Activated T-helper 1 cell treated with anti-CD3 and anti-CD28 coated beads, Interleukin-12 subunit alpha, Interleukin-12 subunit beta, Interleukin-2, Interleukin-4 antibody, amounts not matched to agents 30 ng/mL and 10 ng/mL and 1 ng/mL, durations not matched to agents 14 hours and 24 hours and 36 hours (primary cell): ENCODE data around the gene C1orf52. TPM values are rescaled to one million over a fixed set of nuclear protein-coding genes. Genes with fewer than 3 reads are reported as not detected.
"Not testable (repeated sequence)": the region's sequence is repeated elsewhere in the genome, so short reads cannot be mapped to it uniquely, and the experiment has no call there.

Experiments
- DNase-seq: peaks from one replicate; pipeline ENCODE4 v3.0.0; 2021; ENCODE audit warnings: low spot score
- H3K27ac Mint-ChIP-seq: one replicate; pipeline ENCODE4 v1.8.0; 2021; ENCODE audit warnings: mild to moderate bottlenecking, mixed read lengths
- H3K27me3 Mint-ChIP-seq: one replicate; pipeline ENCODE4 v1.8.0; 2022; ENCODE audit warnings: mild to moderate bottlenecking, moderate library complexity, mixed read lengths; ENCODE audit not compliant: insufficient read depth
- H3K36me3 Mint-ChIP-seq: one replicate; pipeline ENCODE4 v1.8.0; 2021; ENCODE audit warnings: low read depth, mixed read lengths
- H3K4me1 Mint-ChIP-seq: one replicate; pipeline ENCODE4 v1.8.0; 2021; ENCODE audit warnings: low read depth, mixed read lengths
- H3K4me3 Mint-ChIP-seq: one replicate; pipeline ENCODE4 v1.8.0; 2021; ENCODE audit warnings: mild to moderate bottlenecking, moderate library complexity, mixed read lengths
- H3K9me3 Mint-ChIP-seq: one replicate; pipeline ENCODE4 v1.8.0; 2021; ENCODE audit warnings: mixed read lengths
- intact Hi-C: fragments of 100-400 bp; cut with micrococcal nuclease; formaldehyde crosslinking; loops from one replicate; pipeline ENCODE4 v1.15.1; 2024
- total RNA-seq: library from RNA; stranded (reverse); gene quantifications from 2 replicates; pipeline ENCODE4 v1.2.3, GENCODE V29; 2022

Gene C1orf52
- total RNA-seq, 1 donor from 2014 or later = 31.6 TPM

GRCh38 chr1:85276215-85276977, 16.9 kb upstream of the C1orf52 start, which contains the start of gene BCL10:
Gene BCL10, minus strand, starts transcription at chr1:85276632. Its CDS starts 280 bp downstream, at chr1:85276352.
- DNase-seq = peak; percentile 98
- Mint-ChIP-seq H3K27ac (peak within 1 kb of the TSS; percentile 87), H3K27me3 (peaks cover 11% of the 10 kb centered on the region), H3K4me1 (peaks cover 67% of the 10 kb centered on the region), H3K4me3 (peak within 1 kb of the TSS; percentile 88), H3K36me3 (peaks cover 26% of the 10 kb centered on the region), H3K9me3 (no peaks in the 10 kb centered on the region)
- intact Hi-C loops = loop anchor here (1.0 to 10.0 kb wide), 16 partner anchors 17 to 1636 kb away; partner anchors contain the start of genes C1orf52, HS2ST1, MCOLN2 and ODF2L

- Mint-ChIP-seq H3K27ac (peak overlapping the region; percentile 82), H3K9me3 (no peaks in the 10 kb centered on the region), H3K36me3 (peaks cover 31% of the 10 kb centered on the region), H3K4me3 (peak overlapping the region; percentile 88), H3K27me3 (peaks cover 4% of the 10 kb centered on the region), H3K4me1 (peaks cover 72% of the 10 kb centered on the region)
- intact Hi-C loops = loop anchor here (1.0 to 10.0 kb wide), 17 partner anchors 16 to 1637 kb away; partner anchors contain the start of genes C1orf52, GNG5, HS2ST1 and MCOLN2
- no peak for DNase-seq
Observed at GRCh38 chr1:85275701-85276214, 16.3 kb upstream of the C1orf52 start.

GRCh38 chr1:85274969-85275453, 15.5 kb upstream of the C1orf52 start:
- peak overlapping the region; percentile 82 for H3K27ac Mint-ChIP-seq
- intact Hi-C loops = loop anchor here (2.0 to 10.0 kb wide), 7 partner anchors 278 to 1637 kb away; partner anchors contain the start of genes GNG5, HS2ST1, MCOLN2 and ODF2L
- H3K27me3 Mint-ChIP-seq = no peaks in the 10 kb centered on the region
- peaks cover 36% of the 10 kb centered on the region for H3K36me3 Mint-ChIP-seq
- H3K4me3 Mint-ChIP-seq = peak overlapping the region; percentile 88
- no peak for DNase-seq
- no peaks in the 10 kb centered on the region for H3K9me3 Mint-ChIP-seq
- H3K4me1 Mint-ChIP-seq = peaks cover 67% of the 10 kb centered on the region

GRCh38 chr1:85273397-85273796, 13.9 kb upstream of the C1orf52 start:
- DNase-seq = no peak
- H3K4me1 Mint-ChIP-seq = peaks cover 63% of the 10 kb centered on the region
- peaks cover 47% of the 10 kb centered on the region for H3K36me3 Mint-ChIP-seq
- intact Hi-C loops = loop anchor here (10.0 kb wide), 1 partner anchor 1121 kb away; the partner anchor contains the start of gene ODF2L
- no peaks in the 10 kb centered on the region for H3K9me3 Mint-ChIP-seq
- no peak overlapping the region for H3K27ac Mint-ChIP-seq
- no peak overlapping the region for H3K4me3 Mint-ChIP-seq
- H3K27me3 Mint-ChIP-seq = no peaks in the 10 kb centered on the region

DNA sequence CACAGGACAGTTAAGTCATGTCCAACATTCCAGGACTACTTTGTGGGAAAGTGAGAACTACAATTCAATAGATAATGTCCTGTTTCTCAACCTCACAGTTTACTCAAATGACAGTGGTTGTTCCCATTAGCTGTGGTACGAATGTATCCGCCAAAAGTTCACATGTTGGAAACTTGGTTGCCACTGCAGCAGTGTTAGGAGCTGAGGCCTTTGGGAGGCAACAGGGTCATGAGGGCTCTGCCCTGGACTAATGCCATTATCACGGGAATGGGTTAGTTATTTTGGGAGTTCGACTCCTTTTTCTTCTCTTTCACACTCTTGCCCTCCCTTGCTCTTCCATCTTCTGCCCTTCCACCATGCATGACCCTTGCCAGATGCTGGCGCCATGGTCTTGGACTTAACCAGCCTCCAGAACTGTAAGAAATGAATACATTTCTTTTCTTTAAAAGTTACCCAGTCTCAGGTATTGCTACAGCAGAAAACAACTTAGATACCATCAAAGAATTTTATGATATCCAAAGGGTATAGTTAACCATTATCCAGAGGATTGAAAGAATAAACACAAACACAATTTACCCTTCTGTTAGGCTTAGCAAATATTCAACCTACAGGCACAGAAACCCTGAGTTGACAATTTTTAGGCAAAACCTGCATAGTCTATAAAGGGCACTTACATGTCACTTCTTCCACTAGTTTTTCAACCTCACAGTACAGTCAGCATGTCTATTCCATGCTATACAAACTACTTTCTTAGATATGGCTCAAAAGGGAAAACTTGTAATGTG, 9.5 kb upstream of the C1orf52 start:
- peak overlapping the region; percentile 6 for H3K27ac Mint-ChIP-seq
- no peaks in the 10 kb centered on the region for H3K27me3 Mint-ChIP-seq
- H3K4me1 Mint-ChIP-seq = peaks cover 41% of the 10 kb centered on the region
- no peaks in the 10 kb centered on the region for H3K9me3 Mint-ChIP-seq
- H3K4me3 Mint-ChIP-seq = no peak overlapping the region
- intact Hi-C loops = no loop called here
- DNase-seq = no peak
- H3K36me3 Mint-ChIP-seq = peaks cover 46% of the 10 kb centered on the region

DNA sequence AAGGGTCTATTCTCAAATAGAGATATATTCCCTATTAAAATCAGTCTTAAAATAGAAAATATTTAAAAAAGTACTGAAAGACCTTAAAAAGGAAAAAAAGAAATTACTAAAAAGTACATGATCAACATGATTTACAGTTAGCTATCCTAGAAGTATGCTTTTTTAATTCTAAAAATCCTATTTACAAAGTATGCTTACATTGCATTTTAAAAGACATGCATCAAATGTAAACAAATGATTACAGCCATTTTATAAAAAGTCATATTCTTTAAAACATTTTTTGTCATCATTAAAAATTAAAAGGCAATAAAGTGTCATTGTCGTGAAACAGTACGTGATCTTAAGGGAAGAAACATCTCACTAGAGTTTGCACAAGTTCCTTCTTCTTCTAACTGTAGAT, 7.9 kb upstream of the C1orf52 start:
- intact Hi-C loops = no loop called here
- Mint-ChIP-seq H3K27ac (no peak overlapping the region), H3K4me1 (peaks cover 31% of the 10 kb centered on the region), H3K27me3 (no peaks in the 10 kb centered on the region), H3K36me3 (peaks cover 41% of the 10 kb centered on the region), H3K9me3 (no peaks in the 10 kb centered on the region), H3K4me3 (no peak overlapping the region)
- DNase-seq = no peak

DNA sequence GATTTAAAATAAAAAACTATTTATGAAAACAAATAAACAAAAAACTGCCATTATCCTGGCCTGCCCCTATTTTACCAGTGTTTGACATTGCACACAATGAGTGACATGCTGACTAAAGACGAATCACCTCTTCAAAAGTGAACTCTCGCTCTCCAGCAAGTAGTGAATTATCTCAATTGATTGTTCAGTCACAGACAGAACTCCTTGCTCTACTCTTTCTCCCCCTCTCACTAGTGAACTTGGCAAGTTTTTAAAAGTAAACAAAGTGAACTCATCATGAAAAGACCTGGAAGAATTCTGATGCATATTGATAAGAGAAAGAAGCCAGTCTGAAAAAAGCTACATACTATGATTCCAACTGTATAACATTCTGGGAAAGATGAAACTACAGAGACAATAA, 4.7 kb upstream of the C1orf52 start:
- Mint-ChIP-seq H3K9me3 (peaks cover 7% of the 10 kb centered on the region), H3K27me3 (no peaks in the 10 kb centered on the region), H3K4me1 (peaks cover 20% of the 10 kb centered on the region), H3K36me3 (peaks cover 25% of the 10 kb centered on the region), H3K4me3 (no peak overlapping the region), H3K27ac (no peak overlapping the region)
- intact Hi-C loops = no loop called here
- no peak for DNase-seq

GRCh38 chr1:85262985-85263384, 3.5 kb upstream of the C1orf52 start:
- Mint-ChIP-seq H3K4me3 (no peak overlapping the region), H3K9me3 (peaks cover 7% of the 10 kb centered on the region), H3K27ac (no peak overlapping the region), H3K27me3 (no peaks in the 10 kb centered on the region), H3K4me1 (peaks cover 25% of the 10 kb centered on the region), H3K36me3 (peaks cover 26% of the 10 kb centered on the region)
- intact Hi-C loops = no loop called here
- DNase-seq = no peak

DNA sequence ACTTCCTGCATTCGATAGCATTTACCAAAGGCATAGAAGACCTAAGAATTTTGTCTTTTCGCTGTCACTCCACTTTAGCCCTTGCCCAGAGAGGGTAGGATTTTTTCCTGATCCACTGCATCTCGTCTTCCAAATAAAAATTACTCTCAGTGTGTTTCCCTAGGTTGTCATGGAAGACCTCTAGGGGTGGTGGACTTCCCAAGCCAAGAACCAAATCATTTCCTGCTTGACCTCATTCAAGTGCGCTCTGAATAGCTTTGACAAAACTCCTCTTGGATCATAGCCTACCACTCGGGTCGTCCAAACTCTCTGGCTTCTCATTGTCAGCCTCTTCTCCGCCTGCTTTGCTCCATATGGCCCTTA, 431 bp upstream of the C1orf52 start:
- peak overlapping the region; percentile 96 for H3K4me3 Mint-ChIP-seq
- H3K27me3 Mint-ChIP-seq = no peaks in the 10 kb centered on the region
- peaks cover 7% of the 10 kb centered on the region for H3K9me3 Mint-ChIP-seq
- intact Hi-C loops = loop anchor here (1.0 to 10.0 kb wide), 14 partner anchors 16 to 1113 kb away; partner anchors contain the start of genes BCL10, SSX2IP, SYDE2 and ZNHIT6
- no peak for DNase-seq
- H3K4me1 Mint-ChIP-seq = peaks cover 41% of the 10 kb centered on the region
- peak overlapping the region; percentile 74 for H3K27ac Mint-ChIP-seq
- peaks cover 40% of the 10 kb centered on the region for H3K36me3 Mint-ChIP-seq

DNA sequence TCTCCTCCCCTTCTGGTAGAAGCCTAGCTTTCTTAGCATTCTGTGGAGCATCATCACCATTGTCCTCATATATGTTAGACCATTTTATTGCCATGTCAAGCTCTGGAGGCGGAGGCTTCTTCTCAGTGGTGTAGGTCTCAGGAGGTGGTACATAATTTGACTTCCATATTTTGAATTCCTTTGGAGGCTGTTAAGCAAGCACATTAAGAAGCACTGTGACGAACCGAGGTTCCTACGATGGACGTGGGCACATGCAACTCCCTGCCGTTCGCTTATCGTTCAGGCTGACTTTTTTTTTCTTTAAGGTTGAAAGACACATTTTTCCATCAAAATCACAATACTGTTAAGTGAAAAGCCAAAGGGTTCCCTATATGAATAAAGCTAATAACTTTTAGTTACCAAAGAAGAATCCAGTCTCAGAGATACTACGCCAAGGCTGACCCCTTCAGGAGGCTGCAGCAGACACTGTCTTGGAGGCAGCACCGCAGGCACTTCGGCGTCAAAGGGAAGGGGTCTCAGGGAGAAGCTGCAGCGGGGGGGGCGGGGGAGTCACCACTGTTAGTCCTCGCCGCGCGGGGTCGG, 835 bp downstream of the C1orf52 start:
- Mint-ChIP-seq H3K27me3 (no peaks in the 10 kb centered on the region), H3K4me1 (peaks cover 34% of the 10 kb centered on the region)
- no peak for DNase-seq

GRCh38 chr1:85249042-85249441, 10.4 kb downstream of the C1orf52 start:
- intact Hi-C loops, H3K9me3 Mint-ChIP-seq, H3K4me1 Mint-ChIP-seq, DNase-seq, H3K27me3 Mint-ChIP-seq, H3K27ac Mint-ChIP-seq, H3K4me3 Mint-ChIP-seq: not testable (repeated sequence)
- H3K36me3 Mint-ChIP-seq = peaks cover 21% of the 10 kb centered on the region

More for the DNA sequence above, 835 bp downstream of the C1orf52 start:
- peaks cover 37% of the 10 kb centered on the region for H3K36me3 Mint-ChIP-seq
- intact Hi-C loops = loop anchor here (1.0 to 10.0 kb wide), 14 partner anchors 18 to 1111 kb away; partner anchors contain the start of genes BCL10, SSX2IP, SYDE2 and ZNHIT6
- peak overlapping the region; percentile 96 for H3K4me3 Mint-ChIP-seq
- H3K27ac Mint-ChIP-seq = peak overlapping the region; percentile 90
- H3K9me3 Mint-ChIP-seq = peaks cover 7% of the 10 kb centered on the region

DNA sequence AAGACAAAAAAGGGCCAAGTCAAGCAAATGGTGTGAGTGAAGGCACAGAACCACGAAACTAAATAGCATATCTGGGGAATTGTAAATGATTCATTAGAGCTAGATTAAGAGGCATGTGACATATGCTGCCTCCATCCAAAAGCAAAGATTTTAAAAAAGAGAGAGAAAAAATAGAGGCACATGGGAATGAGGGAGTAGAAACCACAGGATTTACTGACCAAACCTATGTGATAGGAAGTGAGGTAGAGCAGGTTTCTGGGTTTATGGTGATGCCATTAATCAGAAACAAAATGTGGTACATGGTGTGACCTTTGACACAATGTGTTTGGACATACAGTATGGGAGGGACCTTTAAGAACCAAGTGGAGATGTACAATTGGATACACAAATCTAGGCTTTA, 13.6 kb downstream of the C1orf52 start:
- peaks cover 13% of the 10 kb centered on the region for H3K36me3 Mint-ChIP-seq
- peaks cover 4% of the 10 kb centered on the region for H3K4me1 Mint-ChIP-seq
- no peaks in the 10 kb centered on the region for H3K9me3 Mint-ChIP-seq
- intact Hi-C loops = no loop called here
- DNase-seq = no peak
- no peaks in the 10 kb centered on the region for H3K27me3 Mint-ChIP-seq
- H3K27ac Mint-ChIP-seq = no peak overlapping the region
- H3K4me3 Mint-ChIP-seq = no peak overlapping the region
